T-helper 1 cell treated with Interleukin-12 subunit alpha and Interleukin-12 subunit beta and Interleukin-4 antibody, amounts not matched to agents 30 μg/mL and 1 μg/mL, for 36 hours (primary cell): Measurements from ENCODE around the gene BCAP31.
"Not testable (repeated sequence)": the region's sequence is repeated elsewhere in the genome, so short reads cannot be mapped to it uniquely, and the experiment has no call there.

ENCODE experiments used
- H3K27ac Mint-ChIP-seq: one replicate; pipeline ENCODE4 v1.8.0; 2021; ENCODE audit warnings: mild to moderate bottlenecking, mixed read lengths
- H3K27me3 Mint-ChIP-seq: one replicate; pipeline ENCODE4 v1.8.0; 2021; ENCODE audit warnings: low read depth, mixed read lengths
- H3K36me3 Mint-ChIP-seq: one replicate; pipeline ENCODE4 v1.8.0; 2021; ENCODE audit warnings: low read depth, mixed read lengths
- H3K4me1 Mint-ChIP-seq: one replicate; pipeline ENCODE4 v1.8.0; 2021; ENCODE audit warnings: low read depth, mixed read lengths
- H3K4me3 Mint-ChIP-seq: one replicate; pipeline ENCODE4 v1.8.0; 2021; ENCODE audit warnings: mild to moderate bottlenecking, moderate library complexity, mixed read lengths
- H3K9me3 Mint-ChIP-seq: one replicate; pipeline ENCODE4 v1.8.0; 2021; ENCODE audit warnings: mixed read lengths

The BCAP31 gene

GRCh38 chrX:153691032-153691827, 33.0 kb downstream of the BCAP31 start:
- H3K36me3 Mint-ChIP-seq, H3K27ac Mint-ChIP-seq, H3K9me3 Mint-ChIP-seq, H3K4me3 Mint-ChIP-seq, H3K4me1 Mint-ChIP-seq: not testable (repeated sequence)
- peaks cover 13% of the 10 kb centered on the region for H3K27me3 Mint-ChIP-seq

GRCh38 chrX:153690466-153690865, 33.7 kb downstream of the BCAP31 start:
- H3K9me3 Mint-ChIP-seq = no peaks in the 10 kb centered on the region
- no peak overlapping the region for H3K4me3 Mint-ChIP-seq
- peaks cover 16% of the 10 kb centered on the region for H3K27me3 Mint-ChIP-seq
- no peaks in the 10 kb centered on the region for H3K4me1 Mint-ChIP-seq
- H3K27ac Mint-ChIP-seq = no peak overlapping the region
- no peaks in the 10 kb centered on the region for H3K36me3 Mint-ChIP-seq

- no peaks in the 10 kb centered on the region for H3K36me3 Mint-ChIP-seq
- no peak overlapping the region for H3K27ac Mint-ChIP-seq
- no peak overlapping the region for H3K4me3 Mint-ChIP-seq
These were observed 34.3 kb downstream of the BCAP31 start for GRCh38 chrX:153689654-153690465.

GRCh38 chrX:153688911-153689590, 35.1 kb downstream of the BCAP31 start:
- Mint-ChIP-seq H3K4me3 (no peak overlapping the region), H3K9me3 (no peaks in the 10 kb centered on the region), H3K27ac (no peak overlapping the region), H3K36me3 (no peaks in the 10 kb centered on the region), H3K4me1 (no peaks in the 10 kb centered on the region), H3K27me3 (peaks cover 16% of the 10 kb centered on the region)

More at GRCh38 chrX:153689654-153690465, 34.3 kb downstream of the BCAP31 start:
- Mint-ChIP-seq H3K9me3 (no peaks in the 10 kb centered on the region), H3K4me1 (no peaks in the 10 kb centered on the region), H3K27me3 (peaks cover 16% of the 10 kb centered on the region)

GRCh38 chrX:153688506-153688905, 35.7 kb downstream of the BCAP31 start:
- no peaks in the 10 kb centered on the region for H3K4me1 Mint-ChIP-seq
- H3K27ac Mint-ChIP-seq = no peak overlapping the region
- H3K27me3 Mint-ChIP-seq = peaks cover 21% of the 10 kb centered on the region
- no peaks in the 10 kb centered on the region for H3K9me3 Mint-ChIP-seq
- H3K36me3 Mint-ChIP-seq = no peaks in the 10 kb centered on the region
- no peak overlapping the region for H3K4me3 Mint-ChIP-seq

- H3K4me3 Mint-ChIP-seq = no peak overlapping the region
- no peaks in the 10 kb centered on the region for H3K9me3 Mint-ChIP-seq
- no peak overlapping the region for H3K27ac Mint-ChIP-seq
- peaks cover 21% of the 10 kb centered on the region for H3K27me3 Mint-ChIP-seq
- no peaks in the 10 kb centered on the region for H3K36me3 Mint-ChIP-seq
- H3K4me1 Mint-ChIP-seq = no peaks in the 10 kb centered on the region
These were observed 36.1 kb downstream of the BCAP31 start for GRCh38 chrX:153688071-153688470.

GRCh38 chrX:153687121-153688039, 36.8 kb downstream of the BCAP31 start, which contains the start of gene SLC6A8:
SLC6A8 (plus strand) TSS chrX:153687926; CDS start chrX:153688575, 649 bp downstream.
- Mint-ChIP-seq H3K27ac (no peak within 1 kb of the TSS), H3K27me3 (peaks cover 25% of the 10 kb centered on the region), H3K4me3 (peak within 1 kb of the TSS; percentile 74), H3K4me1 (no peaks in the 10 kb centered on the region), H3K9me3 (no peaks in the 10 kb centered on the region), H3K36me3 (no peaks in the 10 kb centered on the region)

GRCh38 chrX:153686711-153687110, 37.5 kb downstream of the BCAP31 start:
- H3K36me3 Mint-ChIP-seq = no peaks in the 10 kb centered on the region
- H3K27ac Mint-ChIP-seq = no peak overlapping the region
- H3K4me3 Mint-ChIP-seq = no peak overlapping the region
- H3K9me3 Mint-ChIP-seq = no peaks in the 10 kb centered on the region
- peaks cover 25% of the 10 kb centered on the region for H3K27me3 Mint-ChIP-seq
- no peaks in the 10 kb centered on the region for H3K4me1 Mint-ChIP-seq

GRCh38 chrX:153685751-153686696, 38.2 kb downstream of the BCAP31 start:
- Mint-ChIP-seq H3K4me3 (no peak overlapping the region), H3K27ac (no peak overlapping the region), H3K4me1 (no peaks in the 10 kb centered on the region), H3K9me3 (no peaks in the 10 kb centered on the region), H3K27me3 (peaks cover 25% of the 10 kb centered on the region), H3K36me3 (no peaks in the 10 kb centered on the region)

GRCh38 chrX:153685156-153685536, 39.0 kb downstream of the BCAP31 start:
- H3K4me1 Mint-ChIP-seq = no peaks in the 10 kb centered on the region
- no peak overlapping the region for H3K4me3 Mint-ChIP-seq
- no peak overlapping the region for H3K27ac Mint-ChIP-seq
- H3K9me3 Mint-ChIP-seq = no peaks in the 10 kb centered on the region
- no peaks in the 10 kb centered on the region for H3K36me3 Mint-ChIP-seq
- peaks cover 27% of the 10 kb centered on the region for H3K27me3 Mint-ChIP-seq

- no peaks in the 10 kb centered on the region for H3K4me1 Mint-ChIP-seq
- no peak overlapping the region for H3K4me3 Mint-ChIP-seq
- no peaks in the 10 kb centered on the region for H3K36me3 Mint-ChIP-seq
- H3K27ac Mint-ChIP-seq = no peak overlapping the region
- peaks cover 26% of the 10 kb centered on the region for H3K27me3 Mint-ChIP-seq
- no peaks in the 10 kb centered on the region for H3K9me3 Mint-ChIP-seq
These were observed 39.6 kb downstream of the BCAP31 start for GRCh38 chrX:153684467-153685155.

- H3K27me3 Mint-ChIP-seq = peaks cover 22% of the 10 kb centered on the region
- H3K4me1 Mint-ChIP-seq, H3K36me3 Mint-ChIP-seq, H3K27ac Mint-ChIP-seq, H3K4me3 Mint-ChIP-seq, H3K9me3 Mint-ChIP-seq: not testable (repeated sequence)
These were observed 40.7 kb downstream of the BCAP31 start for GRCh38 chrX:153683486-153683885.
